DOHH2 (cell line): ENCODE results near the gene NLGN1.
"Not testable (repeated sequence)": the region's sequence is repeated elsewhere in the genome, so short reads cannot be mapped to it uniquely, and the experiment has no call there.

Experiments
- H3F3A ChIP-seq: fragments of 200-600 bp; sonication (generic), shearing (Covaris generic); 2 replicates; pipeline ENCODE4 v1.6.0; 2016; ENCODE audit warnings: antibody characterized with exemption, mild to moderate bottlenecking; ENCODE audit not compliant: control insufficient read depth, insufficient read depth
- H3K27ac ChIP-seq: fragments of 200-600 bp; sonication (generic); 2 replicates; pipeline ENCODE4 v1.5.1; 2014; ENCODE audit warnings: low read depth, mild to moderate bottlenecking, low read length, moderate library complexity
- H3K27me3 ChIP-seq: fragments of 200-600 bp; sonication (generic); 2 replicates; pipeline ENCODE4 v1.6.1; 2014; ENCODE audit warnings: mild to moderate bottlenecking, low read length, mixed read lengths; ENCODE audit not compliant: control insufficient read depth
- H3K36me3 ChIP-seq: fragments of 200-600 bp; sonication (generic); 2 replicates; pipeline ENCODE4 v1.6.1; 2014; ENCODE audit warnings: mild to moderate bottlenecking, low read length, moderate library complexity, mixed read lengths; ENCODE audit not compliant: control insufficient read depth
- H3K4me1 ChIP-seq: fragments of 200-600 bp; sonication (generic); 2 replicates; pipeline ENCODE4 v1.6.1; 2014; ENCODE audit warnings: mild to moderate bottlenecking, low read length, mixed read lengths; ENCODE audit not compliant: control insufficient read depth
- H3K4me2 ChIP-seq: fragments of 200-600 bp; sonication (generic); 2 replicates; pipeline ENCODE4 v1.6.0; 2014; ENCODE audit warnings: mild to moderate bottlenecking, low read length, moderate library complexity
- H3K4me3 ChIP-seq: fragments of 200-600 bp; sonication (generic); 2 replicates; pipeline ENCODE4 v1.5.1; 2014; ENCODE audit warnings: mild to moderate bottlenecking, low read length, mixed read lengths
- H3K79me2 ChIP-seq: fragments of 200-600 bp; sonication (generic); 2 replicates; pipeline ENCODE4 v1.6.1; 2014; ENCODE audit warnings: mild to moderate bottlenecking, low read length, mixed read lengths; ENCODE audit not compliant: control insufficient read depth
- H3K9me2 ChIP-seq: fragments of 200-600 bp; sonication (generic); replicated peaks from 2 replicates; pipeline ENCODE4 v1.6.1; 2014; ENCODE audit warnings: mild to moderate bottlenecking, low read length, mixed read lengths; ENCODE audit not compliant: control insufficient read depth
- H3K9me3 ChIP-seq: fragments of 200-600 bp; sonication (generic); 2 replicates; pipeline ENCODE4 v1.6.1; 2014; ENCODE audit warnings: antibody characterized with exemption, low read length, mixed read lengths; ENCODE audit not compliant: control insufficient read depth, insufficient read depth
- H4K20me1 ChIP-seq: fragments of 200-600 bp; sonication (generic); 2 replicates; pipeline ENCODE4 v1.6.0; 2014; ENCODE audit warnings: low read depth, mild to moderate bottlenecking, antibody characterized with exemption, low read length, moderate library complexity; ENCODE audit not compliant: control insufficient read depth, insufficient read depth
- CTCF ChIP-seq: fragments of 200-600 bp; sonication (generic); IDR thresholded peaks from one replicate; pipeline ENCODE4 v1.5.1; 2014; ENCODE audit warnings: antibody characterized with exemption, mild to moderate bottlenecking, low read depth, low read length; ENCODE audit not compliant: poor library complexity, severe bottlenecking
- EZH2phosphoT487 ChIP-seq: fragments of 200-600 bp; sonication (generic); IDR thresholded peaks from 2 replicates; pipeline ENCODE4 v1.6.1; 2017; ENCODE audit warnings: borderline replicate concordance, mild to moderate bottlenecking, antibody characterized with exemption, low read length, moderate library complexity, mixed read lengths

NLGN1 gene

GRCh38 chr3:173397161-173398110 lies at the start of gene NLGN1:
TSS of gene NLGN1 (plus strand) at chr3:173397744.
- no peak within 1 kb of the TSS for H3K4me3 ChIP-seq

DNA sequence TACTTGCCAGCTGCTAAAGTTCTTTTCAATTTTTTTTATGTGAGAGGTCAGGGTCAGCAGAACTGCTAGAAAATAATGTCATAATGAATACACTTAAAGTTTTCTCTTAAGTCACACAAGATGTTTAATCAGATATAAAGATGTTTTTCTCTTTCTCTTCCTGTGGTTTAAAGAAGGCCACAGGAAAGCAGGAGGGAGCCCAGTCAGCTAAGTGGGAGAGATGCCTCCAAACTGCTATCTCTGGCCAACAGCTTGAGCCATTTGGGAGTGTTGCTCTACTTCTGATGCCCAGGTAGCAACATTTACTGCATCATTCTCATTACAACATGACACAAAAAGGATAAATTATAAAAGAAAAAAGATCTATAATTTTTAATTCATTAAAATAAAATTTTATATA lies 45.7 kb upstream of the NLGN1 start:
- Histone ChIP-seq H3K4me1 (no peaks in the 10 kb centered on the region), H3K27me3 (no peaks in the 10 kb centered on the region), H3K4me3 (no peak overlapping the region), H3K27ac (no peak overlapping the region), H3K9me2 (no peaks in the 10 kb centered on the region), H3K4me2 (no peak overlapping the region), H3F3A (no peaks in the 10 kb centered on the region), H3K9me3 (no peaks in the 10 kb centered on the region), H3K79me2 (no peaks in the 10 kb centered on the region), H4K20me1 (no peaks in the 10 kb centered on the region), H3K36me3 (no peaks in the 10 kb centered on the region)
- TF ChIP-seq EZH2phosphoT487 (no peak), CTCF (no peak)

More at GRCh38 chr3:173397161-173398110, at the start of gene NLGN1:
- Histone ChIP-seq H3K4me1 (no peaks in the 10 kb centered on the region), H4K20me1 (no peaks in the 10 kb centered on the region), H3K36me3 (no peaks in the 10 kb centered on the region), H3K79me2 (no peaks in the 10 kb centered on the region), H3K27me3 (no peaks in the 10 kb centered on the region), H3F3A (no peaks in the 10 kb centered on the region), H3K9me2 (no peaks in the 10 kb centered on the region; the same call in 1 of the 2 replicates), H3K9me3 (no peaks in the 10 kb centered on the region; the same call in 1 of the 2 replicates), H3K27ac (no peak within 1 kb of the TSS), H3K4me2 (no peak within 1 kb of the TSS)
- no peak for TF ChIP-seq CTCF
- no peak for TF ChIP-seq EZH2phosphoT487

GRCh38 chr3:173353137-173353536 lies 44.4 kb upstream of the NLGN1 start:
- H3K36me3 ChIP-seq, H3K27me3 ChIP-seq, H3K9me3 ChIP-seq, H3K27ac ChIP-seq, H3K4me3 ChIP-seq, H4K20me1 ChIP-seq, H3K79me2 ChIP-seq, H3K4me1 ChIP-seq, H3F3A ChIP-seq, H3K9me2 ChIP-seq, H3K4me2 ChIP-seq: not testable (repeated sequence)

GRCh38 chr3:173354124-173354523 lies 43.4 kb upstream of the NLGN1 start:
- Histone ChIP-seq H3F3A (no peaks in the 10 kb centered on the region), H3K4me1 (no peaks in the 10 kb centered on the region), H3K27me3 (no peaks in the 10 kb centered on the region), H3K9me3 (no peaks in the 10 kb centered on the region), H3K27ac (no peak overlapping the region), H4K20me1 (no peaks in the 10 kb centered on the region), H3K4me3 (no peak overlapping the region), H3K36me3 (no peaks in the 10 kb centered on the region), H3K9me2 (no peaks in the 10 kb centered on the region), H3K4me2 (no peak overlapping the region), H3K79me2 (no peaks in the 10 kb centered on the region)
- no peak for TF ChIP-seq EZH2phosphoT487
